ENCODE data around the gene IARS2. TPM values are rescaled to one million over a fixed set of nuclear protein-coding genes. Genes with fewer than 3 reads are reported as not detected.

The IARS2 gene
- total RNA-seq, 1 experiment from 2014 or later, result 72.9 TPM

DNA sequence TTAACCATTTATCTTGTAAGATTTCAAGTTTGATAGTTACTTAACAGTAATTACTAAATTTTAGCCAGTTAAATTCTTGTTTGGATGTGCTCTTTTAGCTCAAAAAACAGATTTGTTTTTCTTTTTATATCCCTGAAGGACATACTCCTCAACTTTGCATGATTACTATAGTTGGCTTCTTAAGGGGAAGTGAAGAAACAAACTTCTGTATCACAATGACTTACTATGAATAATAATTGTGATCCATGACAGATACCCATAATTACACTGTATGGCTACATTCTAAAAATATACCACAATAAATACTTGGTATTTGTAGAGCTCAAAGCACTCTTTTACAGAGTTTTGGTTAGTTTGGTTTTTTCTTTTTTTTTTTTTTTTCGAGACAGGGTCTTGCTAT is 55.8 kb downstream of the IARS2 start:
- no peak overlapping the region for H3K4ac ChIP-seq (ENCODE audit: low read depth, low read length)
- TF ChIP-seq, protein P1, sequence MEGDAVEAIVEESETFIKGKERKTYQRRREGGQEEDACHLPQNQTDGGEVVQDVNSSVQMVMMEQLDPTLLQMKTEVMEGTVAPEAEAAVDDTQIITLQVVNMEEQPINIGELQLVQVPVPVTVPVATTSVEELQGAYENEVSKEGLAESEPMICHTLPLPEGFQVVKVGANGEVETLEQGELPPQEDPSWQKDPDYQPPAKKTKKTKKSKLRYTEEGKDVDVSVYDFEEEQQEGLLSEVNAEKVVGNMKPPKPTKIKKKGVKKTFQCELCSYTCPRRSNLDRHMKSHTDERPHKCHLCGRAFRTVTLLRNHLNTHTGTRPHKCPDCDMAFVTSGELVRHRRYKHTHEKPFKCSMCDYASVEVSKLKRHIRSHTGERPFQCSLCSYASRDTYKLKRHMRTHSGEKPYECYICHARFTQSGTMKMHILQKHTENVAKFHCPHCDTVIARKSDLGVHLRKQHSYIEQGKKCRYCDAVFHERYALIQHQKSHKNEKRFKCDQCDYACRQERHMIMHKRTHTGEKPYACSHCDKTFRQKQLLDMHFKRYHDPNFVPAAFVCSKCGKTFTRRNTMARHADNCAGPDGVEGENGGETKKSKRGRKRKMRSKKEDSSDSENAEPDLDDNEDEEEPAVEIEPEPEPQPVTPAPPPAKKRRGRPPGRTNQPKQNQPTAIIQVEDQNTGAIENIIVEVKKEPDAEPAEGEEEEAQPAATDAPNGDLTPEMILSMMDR (conservative IDR thresholded peaks at IDR 0.05), result no peak
- WGBS (ENCODE audit: extremely low coverage, insufficient read length, low lambda C conversion rate), result no CpG with 5 or more reads among the region's 1 CpG
- H2BK5ac ChIP-seq (ENCODE audit: insufficient read length, low read length), result no peak overlapping the region
- H3K27me3 ChIP-seq (ENCODE audit: insufficient read depth, low read length), result no peaks in the 10 kb centered on the region
- Mint-ChIP-seq H3K36me3 (ENCODE audit: insufficient read depth in 1 of 3, low read depth in 3 of 3) (peaks cover 15 to 43% (median 34%) of the 10 kb centered on the region in 3 experiments; a peak in 6 of 7 replicates), H3K27me3 (ENCODE audit: low read depth) (no peaks in the 10 kb centered on the region), H3K27ac (no peak overlapping the region), H3K9me3 (no peaks in the 10 kb centered on the region), H3K4me1 (no peaks in the 10 kb centered on the region), H3K4me3 (no peak overlapping the region)
- no peak overlapping the region for H3K56ac ChIP-seq (ENCODE audit: insufficient read length, low read depth, low read length)
- no peak overlapping the region for H2BK12ac ChIP-seq (ENCODE audit: insufficient read length, low read depth, low read length)
- no peaks in the 10 kb centered on the region for H3K79me1 ChIP-seq (ENCODE audit: insufficient read depth, low read depth, low read length, poor library complexity, severe bottlenecking)
- H3K79me2 ChIP-seq (ENCODE audit: insufficient read depth, low read length), result no peaks in the 10 kb centered on the region
- H3K27ac ChIP-seq (ENCODE audit: insufficient read length, low read depth, low read length), result no peak overlapping the region
- H3K4me1 ChIP-seq (ENCODE audit: insufficient read depth, low read length), result no peaks in the 10 kb centered on the region
- no peak overlapping the region for H3K4me2 ChIP-seq (ENCODE audit: insufficient read depth, insufficient read length, low read length)
- no peak overlapping the region for H2BK20ac ChIP-seq (ENCODE audit: low read depth, low read length, poor library complexity, severe bottlenecking)
- no peak overlapping the region for H3K18ac ChIP-seq (ENCODE audit: insufficient read length, low read depth, low read length)
- no peak overlapping the region for H4K5ac ChIP-seq (ENCODE audit: insufficient read length, low read depth, low read length)
- H3K23me2 ChIP-seq (ENCODE audit: insufficient read length, low read depth, low read length, poor library complexity, severe bottlenecking), result no peaks in the 10 kb centered on the region
- no peak overlapping the region for H2AFZ ChIP-seq (ENCODE audit: low read length)
- H2AK5ac ChIP-seq (ENCODE audit: insufficient read length, low read length), result no peak overlapping the region
- H3K9me3 ChIP-seq (ENCODE audit: control insufficient read depth, low read depth, low read length), result no peaks in the 10 kb centered on the region
- no peak overlapping the region for H2BK15ac ChIP-seq (ENCODE audit: low read depth, low read length)
- no peak for DNase-seq
- H3T11ph ChIP-seq (ENCODE audit: low read length), result no peak overlapping the region
- H3K14ac ChIP-seq (ENCODE audit: insufficient read depth, low read length), result no peak overlapping the region
- H3K23ac ChIP-seq (ENCODE audit: insufficient read length, low read depth, low read length), result no peak overlapping the region
- H4K8ac ChIP-seq (replicated peaks; ENCODE audit: insufficient read length, low read depth, low read length), result no peak overlapping the region
- no peak overlapping the region for H2BK120ac ChIP-seq (ENCODE audit: low read depth, low read length, poor library complexity, severe bottlenecking)
- no peak overlapping the region for H3K9ac ChIP-seq (ENCODE audit: extremely low read depth, insufficient read length, low read length)
- no peaks in the 10 kb centered on the region for H4K20me1 ChIP-seq (ENCODE audit: control insufficient read depth, insufficient read depth, insufficient read length)
- no peak overlapping the region for H4K91ac ChIP-seq (ENCODE audit: insufficient read length, low read depth, low read length)
